Tibial artery (tissue), 4 donors: ENCODE results near the gene ZNF586.
"Not testable (repeated sequence)": the region's sequence is repeated elsewhere in the genome, so short reads cannot be mapped to it uniquely, and the experiment has no call there.

Experiments used
- DNase-seq, 2 donors: peaks; one replicate each; pipeline ENCODE4 v3.0.0-alpha.2; 2019
- H3K27ac ChIP-seq, 2 donors: fragments of 200-600 bp; sonication (generic) in 1 of 2; 1 replicate in 1 of 2; 2 replicates in 1 of 2; pipeline ENCODE4 v1.5.1; 2018 to 2019; ENCODE audit warnings: mild to moderate bottlenecking in 1 of 2
- H3K27me3 ChIP-seq, 2 donors: fragments of 200-600 bp; sonication (generic) in 1 of 2; one replicate each; pipeline versions ENCODE4 v1.5.1 to v1.6.0; 2016 to 2019
- H3K36me3 ChIP-seq, 3 donors: fragments of 200-600 bp; sonication (generic) in 2 of 3; one replicate each; pipeline ENCODE4 v1.5.1; 2016 to 2019; ENCODE audit warnings: mild to moderate bottlenecking in 2 of 3
- H3K4me1 ChIP-seq, 4 donors: fragments of 200-600 bp; sonication (generic) in 2 of 4; 1 replicate in 3 of 4; 2 replicates in 1 of 4; pipeline ENCODE4 v1.5.1; 2016 to 2019
- H3K4me3 ChIP-seq, 2 donors: fragments of 200-600 bp; sonication (generic) in 1 of 2; 1 replicate in 1 of 2; 2 replicates in 1 of 2; pipeline ENCODE4 v1.5.1; 2018 to 2019; ENCODE audit warnings: mild to moderate bottlenecking in 2 of 2
- H3K9me3 ChIP-seq, 3 donors: fragments of 200-600 bp; sonication (generic) in 1 of 3; one replicate each; pipeline ENCODE4 v1.5.1; 2016 to 2019
- CTCF ChIP-seq, 2 experiments: fragments of 200-600 bp in 1 of 2; fragments of 450-650 bp in 1 of 2; IDR thresholded peaks; one replicate each; pipeline ENCODE4 v1.5.1; 2017 to 2019; ENCODE audit warnings: antibody characterized with exemption in 2 of 2, mild to moderate bottlenecking in 1 of 2, moderate library complexity in 1 of 2
- intact Hi-C: fragments of 100-400 bp; cut with DNase I; formaldehyde crosslinking; loops from one replicate; pipeline ENCODE4 v1.15.0; 2023; ENCODE audit warnings: low total_unique reads

The ZNF586 gene

GRCh38 chr19:57807541-57807940 lies 38.1 kb downstream of the ZNF586 start:
- TF ChIP-seq CTCF (IDR thresholded peaks at IDR 0.05): no peak
- Histone ChIP-seq H3K9me3 (no peaks in the 10 kb centered on the region), H3K27ac (no peak overlapping the region), H3K4me1 (peaks cover 0 to 20% (median 12%) of the 10 kb centered on the region in 4 donors), H3K27me3 (no peaks in the 10 kb centered on the region), H3K4me3 (no peak overlapping the region), H3K36me3 (peaks cover 33 to 44% (median 42%) of the 10 kb centered on the region in 3 donors)
- DNase-seq: no peak
- intact Hi-C loops: no loop called here

- Histone ChIP-seq H3K36me3 (peaks cover 33 to 46% (median 42%) of the 10 kb centered on the region in 3 donors), H3K4me1 (peaks cover 0 to 22% (median 16%) of the 10 kb centered on the region in 4 donors)
- not testable (repeated sequence) for H3K4me3 ChIP-seq, H3K27me3 ChIP-seq, H3K27ac ChIP-seq, DNase-seq, H3K9me3 ChIP-seq
- intact Hi-C loops: loop anchor here (10.0 kb wide), 1 partner anchor 66 kb away; the partner anchor contains the start of gene ZNF776
Measured at GRCh38 chr19:57810410-57811295, 41.2 kb downstream of the ZNF586 start.

GRCh38 chr19:57812226-57812625 lies 42.8 kb downstream of the ZNF586 start:
- H3K4me1 ChIP-seq: peaks cover 0 to 20% (median 15%) of the 10 kb centered on the region in 4 donors
- DNase-seq: no peak
- H3K27me3 ChIP-seq: no peaks in the 10 kb centered on the region
- no peak overlapping the region for H3K4me3 ChIP-seq
- no peaks in the 10 kb centered on the region for H3K9me3 ChIP-seq
- intact Hi-C loops: loop anchor here (10.0 kb wide), 1 partner anchor 67 kb away; the partner anchor contains the start of gene ZNF776
- TF ChIP-seq CTCF (IDR thresholded peaks at IDR 0.05): no peak
- no peak overlapping the region for H3K27ac ChIP-seq
- H3K36me3 ChIP-seq: peaks cover 27 to 46% (median 33%) of the 10 kb centered on the region in 3 donors

GRCh38 chr19:57812975-57813820 lies 43.7 kb downstream of the ZNF586 start:
- H3K9me3 ChIP-seq, H3K27ac ChIP-seq, DNase-seq, H3K27me3 ChIP-seq: not testable (repeated sequence)
- Histone ChIP-seq H3K4me1 (peaks cover 0 to 20% (median 15%) of the 10 kb centered on the region in 4 donors), H3K4me3 (peak overlapping the region; percentile 66 to 82), H3K36me3 (peaks cover 18 to 36% (median 27%) of the 10 kb centered on the region in 3 donors)
- intact Hi-C loops: loop anchor here (10.0 kb wide), 1 partner anchor 68 kb away; the partner anchor contains the start of gene ZNF776

- Histone ChIP-seq H3K27me3 (no peaks in the 10 kb centered on the region), H3K36me3 (peaks cover 13 to 31% (median 23%) of the 10 kb centered on the region in 3 donors), H3K27ac (peak overlapping the region; percentile 76 to 77), H3K4me3 (peak overlapping the region; percentile 66 to 82), H3K4me1 (peaks cover 0 to 24% (median 15%) of the 10 kb centered on the region in 4 donors), H3K9me3 (no peaks in the 10 kb centered on the region)
- DNase-seq: no peak
- intact Hi-C loops: loop anchor here (10.0 kb wide), 1 partner anchor 69 kb away; the partner anchor contains the start of gene ZNF776
- TF ChIP-seq CTCF (IDR thresholded peaks at IDR 0.05): no peak
Measured at GRCh38 chr19:57813919-57814504, 44.5 kb downstream of the ZNF586 start.
